ENCODE data around the gene ATP10A.

DNA sequence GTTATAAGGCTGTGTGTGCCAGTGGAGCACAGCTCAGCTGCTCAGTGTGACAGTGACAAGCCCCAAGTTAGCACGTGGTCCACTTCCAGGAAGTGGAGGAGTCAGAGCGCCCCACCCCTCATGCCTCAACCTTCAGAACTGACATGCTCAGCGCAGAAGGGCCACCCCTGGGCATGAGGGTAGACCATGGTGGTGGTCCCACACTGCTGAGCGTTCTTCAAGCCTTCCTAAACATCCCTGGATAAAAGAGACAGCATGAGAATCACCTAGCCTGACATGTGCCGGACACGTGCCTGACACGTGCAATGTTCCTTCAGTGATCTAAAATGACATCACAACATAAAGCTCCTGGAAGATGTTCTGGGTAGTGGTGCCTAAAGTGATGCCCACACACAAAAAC lies 16.8 kb downstream of the ATP10A start:
- TF ChIP-seq KDM5A (IDR thresholded peaks at IDR 0.05; ENCODE audit: low read length): no peak
- TF ChIP-seq POLR2A (IDR thresholded peaks at IDR 0.05; ENCODE audit: control extremely low read depth in 1 of 2, low read depth in 2 of 2, low read length in 2 of 2): no peak
- no peak for TF ChIP-seq MAX (IDR thresholded peaks at IDR 0.05)
- TF ChIP-seq, protein P1, sequence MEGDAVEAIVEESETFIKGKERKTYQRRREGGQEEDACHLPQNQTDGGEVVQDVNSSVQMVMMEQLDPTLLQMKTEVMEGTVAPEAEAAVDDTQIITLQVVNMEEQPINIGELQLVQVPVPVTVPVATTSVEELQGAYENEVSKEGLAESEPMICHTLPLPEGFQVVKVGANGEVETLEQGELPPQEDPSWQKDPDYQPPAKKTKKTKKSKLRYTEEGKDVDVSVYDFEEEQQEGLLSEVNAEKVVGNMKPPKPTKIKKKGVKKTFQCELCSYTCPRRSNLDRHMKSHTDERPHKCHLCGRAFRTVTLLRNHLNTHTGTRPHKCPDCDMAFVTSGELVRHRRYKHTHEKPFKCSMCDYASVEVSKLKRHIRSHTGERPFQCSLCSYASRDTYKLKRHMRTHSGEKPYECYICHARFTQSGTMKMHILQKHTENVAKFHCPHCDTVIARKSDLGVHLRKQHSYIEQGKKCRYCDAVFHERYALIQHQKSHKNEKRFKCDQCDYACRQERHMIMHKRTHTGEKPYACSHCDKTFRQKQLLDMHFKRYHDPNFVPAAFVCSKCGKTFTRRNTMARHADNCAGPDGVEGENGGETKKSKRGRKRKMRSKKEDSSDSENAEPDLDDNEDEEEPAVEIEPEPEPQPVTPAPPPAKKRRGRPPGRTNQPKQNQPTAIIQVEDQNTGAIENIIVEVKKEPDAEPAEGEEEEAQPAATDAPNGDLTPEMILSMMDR (IDR thresholded peaks at IDR 0.05; ENCODE audit: control extremely low read depth in 1 of 3, insufficient read depth in 1 of 3, low read depth in 1 of 3, low read length in 3 of 3): no peak
- TF ChIP-seq MAFK (IDR thresholded peaks at IDR 0.05; ENCODE audit: low read depth, low read length): no peak
- no peak for TF ChIP-seq SRF (IDR thresholded peaks at IDR 0.05; ENCODE audit: low read depth, low read length)
- TF ChIP-seq CEBPB (IDR thresholded peaks at IDR 0.05; ENCODE audit: low read depth, low read length): no peak

All from H1 (cell line).